Keratinocyte (primary cell): Measurements from ENCODE around the gene MED7. TPM values are rescaled to one million over a fixed set of nuclear protein-coding genes. Genes with fewer than 3 reads are reported as not detected.

Experiments
- DNase-seq: peaks from one replicate; pipeline ENCODE4 v3.0.0-alpha.2; 2011; ENCODE audit warnings: low read depth, missing footprints, low spot score
- FAIRE-seq: peaks from 2 replicates; lab custom pipeline; 2011; peaks lifted over from hg19 to GRCh38; lab: Jason Lieb, UNC
- H2AFZ ChIP-seq: 2 replicates; pipeline ENCODE4 v1.6.0; 2012; ENCODE audit warnings: low read length, control low read depth, inconsistent platforms; ENCODE audit not compliant: control insufficient read depth
- H3K27ac ChIP-seq: 2 replicates; pipeline ENCODE4 v1.5.1; 2011; ENCODE audit warnings: low read length; ENCODE audit not compliant: control insufficient read depth, insufficient read depth
- H3K27me3 ChIP-seq: 3 replicates; pipeline ENCODE4 v1.6.0; 2011; ENCODE audit warnings: low read length; ENCODE audit not compliant: control insufficient read depth, insufficient read depth; ENCODE audit errors: extremely low read depth
- H3K36me3 ChIP-seq, 2 experiments: 2 replicates in 1 of 2; 3 replicates in 1 of 2; pipeline ENCODE4 v1.5.1; 2011; ENCODE audit warnings: low read length in 2 of 2, mild to moderate bottlenecking in 1 of 2; ENCODE audit not compliant: control insufficient read depth in 2 of 2, insufficient read depth in 2 of 2; ENCODE audit errors: extremely low read depth in 1 of 2
- H3K4me1 ChIP-seq: 3 replicates; pipeline ENCODE4 v1.5.1; 2011; ENCODE audit warnings: low read length; ENCODE audit not compliant: control insufficient read depth, insufficient read depth; ENCODE audit errors: extremely low read depth
- H3K4me2 ChIP-seq: 3 replicates; pipeline ENCODE4 v1.6.0; 2011; ENCODE audit warnings: low read depth, low read length; ENCODE audit not compliant: control insufficient read depth, insufficient read depth; ENCODE audit errors: extremely low read depth
- H3K4me3 ChIP-seq, 3 experiments: fragments of 200-600 bp in 1 of 3; sonication (generic) in 1 of 3; 2 replicates in 2 of 3; 3 replicates in 1 of 3; pipeline ENCODE4 v1.5.1; 2011 to 2016; ENCODE audit warnings: low read length in 3 of 3, mild to moderate bottlenecking in 3 of 3, control low read depth in 2 of 3, inconsistent platforms in 1 of 3, low read depth in 1 of 3, mixed read lengths in 1 of 3, mixed run types in 1 of 3, moderate library complexity in 1 of 3; ENCODE audit not compliant: control insufficient read depth in 2 of 3, insufficient read depth in 2 of 3; ENCODE audit errors: extremely low read depth in 1 of 3
- H3K79me2 ChIP-seq: 2 replicates; pipeline ENCODE4 v1.6.0; 2012; ENCODE audit warnings: low read length; ENCODE audit not compliant: control insufficient read depth, insufficient read depth
- H3K9ac ChIP-seq: 3 replicates; pipeline ENCODE4 v1.6.0; 2011; ENCODE audit warnings: low read length; ENCODE audit not compliant: control insufficient read depth, insufficient read depth; ENCODE audit errors: extremely low read depth
- H3K9me1 ChIP-seq: 3 replicates; pipeline ENCODE4 v1.6.0; 2011; ENCODE audit warnings: low read length; ENCODE audit not compliant: control insufficient read depth, insufficient read depth; ENCODE audit errors: extremely low read depth
- H3K9me3 ChIP-seq: 2 replicates; pipeline ENCODE4 v1.5.1; 2012; ENCODE audit warnings: low read depth, low read length; ENCODE audit not compliant: control insufficient read depth
- H4K20me1 ChIP-seq: 3 replicates; pipeline ENCODE4 v1.6.0; 2011; ENCODE audit warnings: low read length; ENCODE audit not compliant: control insufficient read depth, insufficient read depth; ENCODE audit errors: extremely low read depth
- EZH2 ChIP-seq: IDR thresholded peaks from one replicate; pipeline ENCODE4 v1.6.1; 2012; ENCODE audit warnings: inconsistent platforms, mild to moderate bottlenecking, low read length, moderate library complexity
- dilution Hi-C: fragments of 300-500 bp; cut with MboI; formaldehyde crosslinking; loops from one replicate; pipeline ENCODE4 v1.7.0; 2020; ENCODE audit warnings: low sequenced_read_pairs; ENCODE audit not compliant: extremely low pct_ligation_motif_present
- polyA plus RNA-seq, 5 experiments: library from polyadenylated mRNA; depleted of rRNA in 3 of 5; stranded (reverse) in 3 of 5; stranded (forward) in 1 of 5; unstranded in 1 of 5; fragments of >200 nt; gene quantifications; 1 replicate in 1 of 5; 2 replicates in 3 of 5; 3 replicates in 1 of 5; pipeline versions ENCODE4 v1.2.1 to v1.2.3, GENCODE V29; 2011 to 2012; ENCODE audit warnings: missing spikeins in 2 of 5, low read depth in 1 of 5, low replicate concordance in 1 of 5
- TF ChIP-seq, protein P1 (sequence below), 3 experiments: IDR thresholded peaks in 1 of 3; conservative IDR thresholded peaks in 1 of 3; optimal IDR thresholded peaks in 1 of 3; 2 replicates in 2 of 3; 3 replicates in 1 of 3; pipeline versions ENCODE3 to v1.5.1; 2011; ENCODE audit warnings: low read length in 3 of 3, mild to moderate bottlenecking in 3 of 3, moderate library complexity in 2 of 3, control low read depth in 1 of 3, inconsistent platforms in 1 of 3; ENCODE audit not compliant: insufficient read depth in 2 of 3; ENCODE audit errors: extremely low read depth in 1 of 3

Gene MED7
- polyA plus RNA-seq, 1 donor (not counting 4 experiments of a cell fraction or from before 2014, with no cell fraction given), result 17.0 TPM

DNA sequence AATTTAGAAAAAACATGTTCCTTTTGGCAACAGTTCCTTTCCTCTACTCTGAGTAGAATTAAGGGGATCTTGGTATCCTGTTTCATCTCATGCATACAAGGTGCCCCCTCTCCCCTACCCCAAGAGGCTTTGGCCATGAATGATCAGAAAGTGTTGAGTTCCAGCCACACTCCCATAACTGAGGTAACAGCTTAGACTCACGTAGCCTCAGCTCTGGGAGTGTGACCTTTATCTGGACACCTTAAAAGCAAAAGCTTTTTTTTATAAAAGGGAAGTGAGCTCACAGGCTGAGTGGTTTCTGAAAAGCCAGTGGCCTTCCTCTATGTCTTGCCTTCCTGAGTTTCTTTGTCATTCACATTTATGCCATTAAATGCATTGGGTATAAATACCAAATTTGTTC is 32.9 kb downstream of the MED7 start:
- no peak overlapping the region for H3K9ac ChIP-seq
- no peaks in the 10 kb centered on the region for H3K27me3 ChIP-seq
- no peaks in the 10 kb centered on the region for H3K9me1 ChIP-seq
- no peaks in the 10 kb centered on the region for H3K36me3 ChIP-seq
- no peaks in the 10 kb centered on the region for H3K4me1 ChIP-seq
- no peak overlapping the region for H3K4me3 ChIP-seq
- H3K9me3 ChIP-seq, result no peaks in the 10 kb centered on the region
- TF ChIP-seq, protein P1, sequence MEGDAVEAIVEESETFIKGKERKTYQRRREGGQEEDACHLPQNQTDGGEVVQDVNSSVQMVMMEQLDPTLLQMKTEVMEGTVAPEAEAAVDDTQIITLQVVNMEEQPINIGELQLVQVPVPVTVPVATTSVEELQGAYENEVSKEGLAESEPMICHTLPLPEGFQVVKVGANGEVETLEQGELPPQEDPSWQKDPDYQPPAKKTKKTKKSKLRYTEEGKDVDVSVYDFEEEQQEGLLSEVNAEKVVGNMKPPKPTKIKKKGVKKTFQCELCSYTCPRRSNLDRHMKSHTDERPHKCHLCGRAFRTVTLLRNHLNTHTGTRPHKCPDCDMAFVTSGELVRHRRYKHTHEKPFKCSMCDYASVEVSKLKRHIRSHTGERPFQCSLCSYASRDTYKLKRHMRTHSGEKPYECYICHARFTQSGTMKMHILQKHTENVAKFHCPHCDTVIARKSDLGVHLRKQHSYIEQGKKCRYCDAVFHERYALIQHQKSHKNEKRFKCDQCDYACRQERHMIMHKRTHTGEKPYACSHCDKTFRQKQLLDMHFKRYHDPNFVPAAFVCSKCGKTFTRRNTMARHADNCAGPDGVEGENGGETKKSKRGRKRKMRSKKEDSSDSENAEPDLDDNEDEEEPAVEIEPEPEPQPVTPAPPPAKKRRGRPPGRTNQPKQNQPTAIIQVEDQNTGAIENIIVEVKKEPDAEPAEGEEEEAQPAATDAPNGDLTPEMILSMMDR (optimal IDR thresholded peaks at IDR 0.05 in 1 of 3, IDR thresholded peaks at IDR 0.05 in 1 of 3, conservative IDR thresholded peaks at IDR 0.05 in 1 of 3; ENCODE audit: extremely low read depth in 1 of 3, insufficient read depth in 2 of 3, low read length in 3 of 3), result no peak
- no peak for TF ChIP-seq EZH2
- no peaks in the 10 kb centered on the region for H3K79me2 ChIP-seq
- dilution Hi-C loops, result no loop called here
- H2AFZ ChIP-seq, result no peak overlapping the region
- H4K20me1 ChIP-seq, result no peaks in the 10 kb centered on the region
- H3K4me2 ChIP-seq, result no peak overlapping the region
- no peak overlapping the region for H3K27ac ChIP-seq
- DNase-seq (no peak), FAIRE-seq (no peak)

DNA sequence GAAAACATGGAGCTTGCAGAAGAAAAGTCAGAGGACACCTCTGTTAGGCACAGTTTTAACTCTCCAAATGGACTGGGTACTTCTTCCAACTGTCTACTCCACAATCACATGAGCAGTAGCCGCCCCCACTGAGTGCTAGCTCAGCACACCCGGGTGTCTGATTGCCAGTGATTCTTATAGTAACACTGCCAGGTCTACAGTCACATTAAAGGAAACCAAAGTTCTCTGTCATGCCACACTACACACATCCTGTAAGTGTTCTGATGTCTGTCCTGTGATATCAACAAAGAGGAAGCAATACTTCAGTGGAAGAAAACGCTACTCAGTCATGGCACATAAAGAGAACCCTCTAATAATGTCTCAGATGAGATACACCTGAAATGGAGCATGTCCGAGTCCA is 33.7 kb downstream of the MED7 start, which contains the start of gene HAVCR2:
Gene HAVCR2 (minus strand): TSS at position 69 of the 400 bp plus-strand sequence. CDS start 61 bp downstream, at position 8.
- no peaks in the 10 kb centered on the region for H3K9me3 ChIP-seq
- no peaks in the 10 kb centered on the region for H3K27me3 ChIP-seq
- H3K9ac ChIP-seq, result no peak within 1 kb of the TSS
- no peaks in the 10 kb centered on the region for H3K4me1 ChIP-seq
- no peak for TF ChIP-seq EZH2
- TF ChIP-seq, protein P1 (optimal IDR thresholded peaks at IDR 0.05 in 1 of 3, IDR thresholded peaks at IDR 0.05 in 1 of 3, conservative IDR thresholded peaks at IDR 0.05 in 1 of 3; ENCODE audit: extremely low read depth in 1 of 3, insufficient read depth in 2 of 3, low read length in 3 of 3), result no peak
- DNase-seq (no peak), FAIRE-seq (no peak)
- no peak within 1 kb of the TSS for H3K4me3 ChIP-seq
- H3K4me2 ChIP-seq, result no peak within 1 kb of the TSS
- no peaks in the 10 kb centered on the region for H3K9me1 ChIP-seq
- no peak within 1 kb of the TSS for H3K27ac ChIP-seq
- dilution Hi-C loops, result no loop called here
- no peaks in the 10 kb centered on the region for H3K36me3 ChIP-seq
- H4K20me1 ChIP-seq, result no peaks in the 10 kb centered on the region
- no peak within 1 kb of the TSS for H2AFZ ChIP-seq
- H3K79me2 ChIP-seq, result no peaks in the 10 kb centered on the region
